ENCODE measurements around the gene IRAK4. TPM values are rescaled to one million over a fixed set of nuclear protein-coding genes. Genes with fewer than 3 reads are reported as not detected.
A peak's percentile ranks its signal among the peaks of the same experiment; 100 is the strongest.

IRAK4 gene
- total RNA-seq, 1 donor from 2014 or later, result 12.1 TPM

- no peaks in the 10 kb centered on the region for H3K36me3 Mint-ChIP-seq (ENCODE audit: unreplicated experiment)
- no peak for DNase-seq
- TF ChIP-seq CTCF (IDR thresholded peaks at IDR 0.05; ENCODE audit: partially characterized antibody, unreplicated experiment), result no peak
- no peaks in the 10 kb centered on the region for H3K4me1 Mint-ChIP-seq (ENCODE audit: low read depth, unreplicated experiment)
- no peaks in the 10 kb centered on the region for H3K9me3 Mint-ChIP-seq (ENCODE audit: unreplicated experiment)
- no peaks in the 10 kb centered on the region for H3K27me3 Mint-ChIP-seq (ENCODE audit: unreplicated experiment)
- H3K4me3 Mint-ChIP-seq (ENCODE audit: unreplicated experiment), result no peak overlapping the region
- H3K27ac Mint-ChIP-seq (ENCODE audit: unreplicated experiment), result no peak overlapping the region
These were observed 68.3 kb downstream of the IRAK4 start for GRCh38 chr12:43827093-43827492.

GRCh38 chr12:43832463-43833168, 73.9 kb downstream of the IRAK4 start:
- H3K27me3 Mint-ChIP-seq (ENCODE audit: unreplicated experiment), result peaks cover 6% of the 10 kb centered on the region
- H3K27ac Mint-ChIP-seq (ENCODE audit: unreplicated experiment), result no peak overlapping the region
- H3K9me3 Mint-ChIP-seq (ENCODE audit: unreplicated experiment), result peaks cover 2% of the 10 kb centered on the region
- no peak overlapping the region for H3K4me3 Mint-ChIP-seq (ENCODE audit: unreplicated experiment)
- no peaks in the 10 kb centered on the region for H3K4me1 Mint-ChIP-seq (ENCODE audit: low read depth, unreplicated experiment)
- DNase-seq, result no peak
- no peaks in the 10 kb centered on the region for H3K36me3 Mint-ChIP-seq (ENCODE audit: unreplicated experiment)
- TF ChIP-seq CTCF (IDR thresholded peaks at IDR 0.05; ENCODE audit: partially characterized antibody, unreplicated experiment), result no peak

GRCh38 chr12:43835264-43835655, 76.5 kb downstream of the IRAK4 start:
- Mint-ChIP-seq H3K36me3 (ENCODE audit: unreplicated experiment) (no peaks in the 10 kb centered on the region), H3K4me3 (ENCODE audit: unreplicated experiment) (peak overlapping the region; percentile 93), H3K4me1 (ENCODE audit: low read depth, unreplicated experiment) (no peaks in the 10 kb centered on the region), H3K27ac (ENCODE audit: unreplicated experiment) (no peak overlapping the region), H3K27me3 (ENCODE audit: unreplicated experiment) (peaks cover 6% of the 10 kb centered on the region), H3K9me3 (ENCODE audit: unreplicated experiment) (peaks cover 2% of the 10 kb centered on the region)
- no peak for DNase-seq
- no peak for TF ChIP-seq CTCF (IDR thresholded peaks at IDR 0.05; ENCODE audit: partially characterized antibody, unreplicated experiment)

GRCh38 chr12:43835656-43836474, 77.1 kb downstream of the IRAK4 start, which contains the start of gene TMEM117:
TSS of gene TMEM117 (plus strand) at chr12:43836081.
- peaks cover 2% of the 10 kb centered on the region for H3K9me3 Mint-ChIP-seq (ENCODE audit: unreplicated experiment)
- DNase-seq, result peak; percentile 55
- peak within 1 kb of the TSS; percentile 93 for H3K4me3 Mint-ChIP-seq (ENCODE audit: unreplicated experiment)
- TF ChIP-seq CTCF (IDR thresholded peaks at IDR 0.05; ENCODE audit: partially characterized antibody, unreplicated experiment), result no peak
- no peaks in the 10 kb centered on the region for H3K4me1 Mint-ChIP-seq (ENCODE audit: low read depth, unreplicated experiment)
- H3K27me3 Mint-ChIP-seq (ENCODE audit: unreplicated experiment), result peaks cover 6% of the 10 kb centered on the region
- no peaks in the 10 kb centered on the region for H3K36me3 Mint-ChIP-seq (ENCODE audit: unreplicated experiment)
- no peak within 1 kb of the TSS for H3K27ac Mint-ChIP-seq (ENCODE audit: unreplicated experiment)
